ENCODE results near the gene MBD4.
A peak's percentile ranks its signal among the peaks of the same experiment; 100 is the strongest.

MBD4 gene

DNA sequence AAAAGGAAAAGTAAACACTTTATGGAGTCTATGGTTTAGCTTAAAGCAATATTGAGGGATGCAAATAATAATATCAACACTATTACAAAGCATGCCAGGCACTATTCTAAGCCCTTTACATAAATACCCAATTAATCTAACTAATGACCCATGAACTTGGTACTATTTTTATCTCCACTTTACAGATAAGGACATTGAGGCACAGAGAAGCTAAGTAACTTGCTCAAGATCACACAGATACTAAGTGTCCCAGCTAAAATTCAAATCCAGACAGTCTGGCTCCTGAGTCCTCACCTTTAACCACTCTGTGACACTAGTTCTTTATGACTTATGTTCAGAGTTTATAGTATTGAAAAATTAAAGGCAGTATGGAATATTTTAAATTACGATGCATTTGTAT lies 5.6 kb downstream of the MBD4 start:
- Histone ChIP-seq H3K4me1 (ENCODE audit: insufficient read depth, low read length) (peaks cover 12% of the 10 kb centered on the region), H3K9me3 (ENCODE audit: low read length) (no peaks in the 10 kb centered on the region), H3K27me3 (ENCODE audit: insufficient read depth, low read length) (no peaks in the 10 kb centered on the region), H3K4me3 (ENCODE audit: low read length) (no peak overlapping the region), H2AFZ (ENCODE audit: low read depth, low read length) (no peak overlapping the region), H3K36me3 (ENCODE audit: insufficient read depth, low read length) (peaks cover 58% of the 10 kb centered on the region)

DNA sequence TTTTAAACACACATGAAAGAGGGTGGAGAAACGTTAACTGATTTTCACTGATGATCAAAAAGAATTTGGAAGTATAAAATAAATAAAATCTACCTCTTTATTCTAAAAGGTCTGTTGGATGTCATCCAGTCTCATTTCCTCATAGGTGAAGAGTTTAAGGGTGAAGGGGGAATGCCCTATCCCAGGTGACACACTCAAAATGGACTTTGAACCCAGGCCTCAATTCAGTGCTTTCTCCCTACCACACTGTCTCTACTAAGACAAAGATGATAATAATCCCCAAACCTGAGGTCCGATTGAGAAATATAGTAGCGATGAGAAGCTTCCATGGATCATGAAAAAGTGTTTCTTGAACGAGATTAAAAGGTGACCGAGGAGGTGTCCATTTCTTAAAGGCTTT lies 6.2 kb downstream of the MBD4 start:
- peaks cover 58% of the 10 kb centered on the region for H3K36me3 ChIP-seq (ENCODE audit: insufficient read depth, low read length)
- H3K27me3 ChIP-seq (ENCODE audit: insufficient read depth, low read length) = no peaks in the 10 kb centered on the region
- peaks cover 15% of the 10 kb centered on the region for H3K4me1 ChIP-seq (ENCODE audit: insufficient read depth, low read length)
- no peak overlapping the region for H3K4me3 ChIP-seq (ENCODE audit: low read length)
- no peaks in the 10 kb centered on the region for H3K9me3 ChIP-seq (ENCODE audit: low read length)
- H2AFZ ChIP-seq (ENCODE audit: low read depth, low read length) = no peak overlapping the region

DNA sequence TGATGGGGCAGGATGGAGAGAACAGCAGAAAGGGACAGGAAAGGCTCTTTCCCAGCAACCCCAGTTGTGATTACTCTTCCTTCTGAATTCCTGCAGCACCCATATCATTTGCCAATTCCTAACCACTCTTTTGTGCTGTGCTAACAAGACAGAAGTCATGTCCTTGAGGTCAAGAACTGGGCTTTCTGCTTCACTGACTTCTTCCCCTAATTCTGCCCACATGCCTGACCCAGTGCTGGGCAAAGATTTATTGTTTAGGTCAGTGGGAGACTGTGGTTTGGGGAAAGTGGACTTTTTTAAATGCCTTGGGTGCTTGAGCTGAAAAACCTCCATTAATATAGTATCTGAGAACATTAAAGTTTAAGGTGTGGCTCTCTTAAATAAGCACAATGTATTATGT lies 7.1 kb downstream of the MBD4 start:
- H3K4me3 ChIP-seq (ENCODE audit: low read length) = no peak overlapping the region
- no peak overlapping the region for H2AFZ ChIP-seq (ENCODE audit: low read depth, low read length)
- H3K27me3 ChIP-seq (ENCODE audit: insufficient read depth, low read length) = no peaks in the 10 kb centered on the region
- H3K9me3 ChIP-seq (ENCODE audit: low read length) = no peaks in the 10 kb centered on the region
- H3K36me3 ChIP-seq (ENCODE audit: insufficient read depth, low read length) = peaks cover 55% of the 10 kb centered on the region
- peaks cover 17% of the 10 kb centered on the region for H3K4me1 ChIP-seq (ENCODE audit: insufficient read depth, low read length)

DNA sequence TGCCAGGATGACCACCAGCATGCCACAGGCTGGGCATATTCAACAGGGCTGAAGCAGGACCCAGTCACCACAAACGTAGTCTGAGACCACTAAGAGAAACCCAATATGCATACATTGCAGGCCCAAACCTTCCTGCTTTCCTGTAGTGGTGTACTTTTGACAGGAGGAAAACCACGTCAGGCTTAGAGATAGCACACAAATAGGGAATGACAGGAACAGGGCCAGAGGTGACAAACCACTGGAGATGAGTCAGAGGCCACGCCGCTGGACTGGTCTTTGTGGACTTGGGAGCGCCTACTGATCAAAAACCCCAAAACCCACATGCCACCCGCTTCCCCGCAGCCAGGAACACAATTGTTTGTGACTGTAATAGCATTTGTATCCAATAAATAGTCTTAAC lies 7.7 kb downstream of the MBD4 start:
- Histone ChIP-seq H3K9me3 (ENCODE audit: low read length) (no peaks in the 10 kb centered on the region), H2AFZ (ENCODE audit: low read depth, low read length) (no peak overlapping the region), H3K36me3 (ENCODE audit: insufficient read depth, low read length) (peaks cover 50% of the 10 kb centered on the region), H3K4me3 (ENCODE audit: low read length) (no peak overlapping the region), H3K4me1 (ENCODE audit: insufficient read depth, low read length) (peaks cover 20% of the 10 kb centered on the region), H3K27me3 (ENCODE audit: insufficient read depth, low read length) (no peaks in the 10 kb centered on the region)

DNA sequence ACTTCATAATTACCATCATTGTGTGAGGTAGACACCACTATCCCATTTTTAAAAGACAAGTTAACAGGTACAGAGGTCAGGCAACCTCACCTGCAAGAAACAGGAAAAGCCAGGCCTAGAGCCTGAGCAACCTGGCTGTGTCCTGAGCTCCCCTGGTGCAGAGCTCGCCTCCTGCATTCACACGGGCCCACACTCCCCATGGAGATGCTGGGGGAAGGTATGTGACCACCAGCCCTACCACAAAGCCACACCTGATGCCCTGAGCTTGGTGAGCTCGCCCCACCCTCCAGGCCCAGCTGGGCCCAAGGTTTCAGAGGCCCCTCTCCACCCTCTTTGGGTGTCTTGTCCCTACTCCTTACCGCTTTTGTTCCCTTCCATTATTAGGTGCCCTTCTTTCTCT lies 10.1 kb downstream of the MBD4 start:
- no peaks in the 10 kb centered on the region for H3K9me3 ChIP-seq (ENCODE audit: low read length)
- H3K36me3 ChIP-seq (ENCODE audit: insufficient read depth, low read length) = peaks cover 34% of the 10 kb centered on the region
- no peak overlapping the region for H2AFZ ChIP-seq (ENCODE audit: low read depth, low read length)
- H3K4me1 ChIP-seq (ENCODE audit: insufficient read depth, low read length) = peaks cover 26% of the 10 kb centered on the region
- no peaks in the 10 kb centered on the region for H3K27me3 ChIP-seq (ENCODE audit: insufficient read depth, low read length)
- no peak overlapping the region for H3K4me3 ChIP-seq (ENCODE audit: low read length)

DNA sequence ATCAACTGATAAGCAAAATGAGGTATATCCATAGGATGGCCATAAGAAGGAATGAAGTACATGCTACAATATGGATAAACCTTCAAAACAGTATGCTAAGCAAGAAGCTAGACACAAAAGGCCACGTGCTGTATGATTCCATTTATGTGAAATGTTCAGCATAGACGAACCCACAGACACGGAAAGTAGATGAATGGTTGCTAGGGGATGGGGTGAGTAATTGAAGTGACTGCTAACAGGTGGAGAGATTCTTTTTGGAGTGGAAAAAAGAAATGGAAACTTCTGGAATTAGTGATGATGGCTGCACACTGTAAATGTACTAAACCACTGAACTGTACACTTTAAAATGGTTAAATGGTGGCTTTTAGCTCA lies 10.7 kb downstream of the MBD4 start:
- Histone ChIP-seq H3K4me1 (ENCODE audit: insufficient read depth, low read length) (peaks cover 29% of the 10 kb centered on the region), H3K36me3 (ENCODE audit: insufficient read depth, low read length) (peaks cover 29% of the 10 kb centered on the region), H3K27me3 (ENCODE audit: insufficient read depth, low read length) (no peaks in the 10 kb centered on the region), H2AFZ (ENCODE audit: low read depth, low read length) (peak overlapping the region; percentile 87), H3K9me3 (ENCODE audit: low read length) (no peaks in the 10 kb centered on the region), H3K4me3 (ENCODE audit: low read length) (peak overlapping the region; percentile 53)

DNA sequence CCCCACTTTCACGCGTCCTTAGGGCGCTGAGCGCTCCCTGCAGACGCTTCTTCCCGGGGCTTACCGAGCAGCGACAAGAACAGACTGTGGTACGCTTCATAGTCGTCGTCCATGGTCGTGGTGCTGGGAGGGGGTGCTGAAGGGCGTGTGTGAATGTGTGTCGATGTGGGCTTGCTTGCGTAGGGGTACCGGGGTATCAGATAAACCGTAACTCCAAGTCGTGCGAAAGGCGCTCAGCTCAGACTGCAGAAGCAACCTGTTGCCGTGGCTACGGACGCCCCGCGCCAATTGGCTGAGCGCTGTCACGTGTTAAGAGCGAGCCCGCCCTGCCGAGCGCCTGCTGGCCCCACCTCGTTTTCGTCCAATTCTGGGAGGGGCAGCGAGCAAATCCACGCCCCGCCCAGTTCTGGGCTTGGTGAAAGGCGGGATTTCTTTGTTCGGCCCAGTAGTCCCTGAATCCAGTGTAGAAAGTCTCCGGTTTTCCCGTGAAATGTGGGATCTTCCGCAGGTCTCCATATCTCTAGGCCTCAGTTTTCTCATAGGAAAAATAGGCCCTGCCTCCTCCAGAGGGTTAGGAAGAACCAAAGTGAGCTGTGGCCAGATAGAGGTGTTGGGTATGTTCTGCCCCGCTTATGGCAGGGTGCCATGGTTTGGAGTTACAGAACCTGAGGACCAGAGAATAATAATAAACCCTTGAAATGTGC lies 11.2 kb downstream of the MBD4 start, which contains the start of gene EFCAB12:
Gene EFCAB12 (minus strand): TSS at position 261 of the 704 bp plus-strand sequence. CDS start 148 bp downstream, at position 113.
- Histone ChIP-seq H3K27me3 (ENCODE audit: insufficient read depth, low read length) (no peaks in the 10 kb centered on the region), H2AFZ (ENCODE audit: low read depth, low read length) (peak within 1 kb of the TSS; percentile 87), H3K36me3 (ENCODE audit: insufficient read depth, low read length) (peaks cover 24% of the 10 kb centered on the region), H3K4me1 (ENCODE audit: insufficient read depth, low read length) (peaks cover 30% of the 10 kb centered on the region), H3K4me3 (ENCODE audit: low read length) (peak within 1 kb of the TSS; percentile 53), H3K9me3 (ENCODE audit: low read length) (no peaks in the 10 kb centered on the region)

DNA sequence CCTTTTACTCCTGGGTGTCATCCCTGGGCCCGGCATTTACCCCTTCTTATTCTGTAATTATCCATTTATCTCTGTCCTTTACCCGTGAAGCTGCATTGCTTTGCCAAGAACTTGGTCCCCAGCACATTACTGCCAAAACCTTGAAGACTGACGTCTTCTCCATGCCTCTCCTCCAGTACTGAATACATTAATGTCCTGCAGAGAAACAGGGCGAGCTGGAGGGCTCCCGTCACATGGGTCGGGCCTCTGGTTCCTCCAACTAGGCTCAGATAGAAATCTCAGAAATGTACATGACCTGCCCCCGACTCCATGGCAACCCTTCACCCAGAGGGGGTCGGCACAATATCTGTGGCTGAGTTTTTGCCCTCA lies 11.8 kb downstream of the MBD4 start:
- Histone ChIP-seq H3K4me3 (ENCODE audit: low read length) (peak overlapping the region; percentile 53), H3K9me3 (ENCODE audit: low read length) (no peaks in the 10 kb centered on the region), H3K27me3 (ENCODE audit: insufficient read depth, low read length) (no peaks in the 10 kb centered on the region), H3K4me1 (ENCODE audit: insufficient read depth, low read length) (peaks cover 30% of the 10 kb centered on the region), H2AFZ (ENCODE audit: low read depth, low read length) (peak overlapping the region; percentile 87), H3K36me3 (ENCODE audit: insufficient read depth, low read length) (peaks cover 18% of the 10 kb centered on the region)

DNA sequence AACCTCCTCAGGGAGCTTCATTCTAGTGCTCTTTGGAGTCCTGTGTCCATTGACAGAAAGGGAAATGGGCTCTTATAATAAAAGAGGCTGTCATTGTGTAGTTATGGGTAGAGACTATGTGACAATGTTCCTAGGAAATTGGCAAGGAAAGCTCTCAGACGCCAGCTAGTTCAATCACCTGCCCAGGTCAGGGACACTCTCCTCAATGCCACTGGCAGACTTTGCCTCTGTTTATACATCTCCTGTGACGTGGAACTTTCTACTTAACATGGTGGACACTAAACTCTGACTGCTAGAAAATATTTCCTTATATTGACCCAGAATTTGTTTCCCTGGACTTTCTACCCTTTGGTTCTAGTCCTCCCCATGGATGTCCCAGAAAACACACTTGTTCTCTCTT lies 14.1 kb downstream of the MBD4 start:
- peaks cover 2% of the 10 kb centered on the region for H3K9me3 ChIP-seq (ENCODE audit: low read length)
- no peaks in the 10 kb centered on the region for H3K36me3 ChIP-seq (ENCODE audit: insufficient read depth, low read length)
- no peaks in the 10 kb centered on the region for H3K27me3 ChIP-seq (ENCODE audit: insufficient read depth, low read length)
- no peak overlapping the region for H3K4me3 ChIP-seq (ENCODE audit: low read length)
- no peak overlapping the region for H2AFZ ChIP-seq (ENCODE audit: low read depth, low read length)
- H3K4me1 ChIP-seq (ENCODE audit: insufficient read depth, low read length) = peaks cover 30% of the 10 kb centered on the region

DNA sequence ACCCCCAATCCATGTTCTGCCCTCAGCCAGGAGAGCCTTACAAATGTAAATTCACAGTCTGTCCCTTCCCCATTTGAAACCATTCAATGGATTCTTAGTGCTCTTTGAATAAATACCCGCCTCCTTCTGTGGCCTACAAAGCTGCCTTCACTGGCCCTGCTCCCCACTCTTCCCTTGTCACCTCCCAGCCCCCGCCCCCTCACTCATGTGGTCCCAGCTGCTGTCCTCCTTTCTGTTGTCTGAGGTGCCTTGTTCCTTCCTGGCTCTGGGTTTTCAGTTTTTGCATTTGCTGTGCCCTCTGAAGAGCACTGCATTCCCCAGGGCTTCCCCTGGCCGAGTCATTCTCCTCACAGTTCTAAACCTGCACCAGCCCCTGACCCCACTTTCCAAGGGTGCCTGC lies 14.5 kb downstream of the MBD4 start:
- H3K27me3 ChIP-seq (ENCODE audit: insufficient read depth, low read length) = no peaks in the 10 kb centered on the region
- peaks cover 2% of the 10 kb centered on the region for H3K9me3 ChIP-seq (ENCODE audit: low read length)
- H3K36me3 ChIP-seq (ENCODE audit: insufficient read depth, low read length) = no peaks in the 10 kb centered on the region
- H2AFZ ChIP-seq (ENCODE audit: low read depth, low read length) = no peak overlapping the region
- no peak overlapping the region for H3K4me3 ChIP-seq (ENCODE audit: low read length)
- H3K4me1 ChIP-seq (ENCODE audit: insufficient read depth, low read length) = peaks cover 30% of the 10 kb centered on the region

DNA sequence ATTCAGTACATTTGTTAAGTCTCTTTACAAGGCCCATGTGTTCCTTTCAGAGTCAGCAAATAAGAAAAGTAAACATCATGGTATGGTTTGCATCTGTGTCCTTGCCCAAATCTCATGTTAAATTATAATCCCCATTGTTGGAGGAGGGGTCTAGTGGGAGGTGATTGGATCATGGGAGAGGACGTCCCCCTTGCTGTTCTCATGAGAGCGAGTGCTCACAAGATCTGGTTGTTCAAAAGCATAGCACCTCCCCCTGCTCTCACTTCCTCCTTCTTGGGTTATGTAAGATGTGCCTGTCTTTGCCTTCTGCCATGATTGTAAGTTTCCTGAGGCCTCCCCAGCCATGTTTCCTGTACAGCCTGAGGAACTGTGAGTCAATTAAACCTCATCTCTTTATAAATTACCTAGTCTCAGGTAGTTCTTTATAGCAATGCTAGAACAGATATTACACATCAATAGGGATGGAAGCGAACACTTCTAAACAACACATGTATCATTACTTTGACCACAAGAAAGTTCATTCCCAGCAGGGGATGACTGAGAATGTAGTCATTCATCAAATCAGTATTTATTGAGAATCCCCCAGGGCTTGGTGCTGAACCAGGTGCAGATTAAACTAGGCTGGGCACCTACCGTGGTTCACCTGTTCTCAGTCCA lies 15.4 kb downstream of the MBD4 start:
- peaks cover 29% of the 10 kb centered on the region for H3K4me1 ChIP-seq (ENCODE audit: insufficient read depth, low read length)
- no peaks in the 10 kb centered on the region for H3K36me3 ChIP-seq (ENCODE audit: insufficient read depth, low read length)
- no peak overlapping the region for H3K4me3 ChIP-seq (ENCODE audit: low read length)
- peaks cover 2% of the 10 kb centered on the region for H3K9me3 ChIP-seq (ENCODE audit: low read length)
- no peak overlapping the region for H2AFZ ChIP-seq (ENCODE audit: low read depth, low read length)
- H3K27me3 ChIP-seq (ENCODE audit: insufficient read depth, low read length) = no peaks in the 10 kb centered on the region

DNA sequence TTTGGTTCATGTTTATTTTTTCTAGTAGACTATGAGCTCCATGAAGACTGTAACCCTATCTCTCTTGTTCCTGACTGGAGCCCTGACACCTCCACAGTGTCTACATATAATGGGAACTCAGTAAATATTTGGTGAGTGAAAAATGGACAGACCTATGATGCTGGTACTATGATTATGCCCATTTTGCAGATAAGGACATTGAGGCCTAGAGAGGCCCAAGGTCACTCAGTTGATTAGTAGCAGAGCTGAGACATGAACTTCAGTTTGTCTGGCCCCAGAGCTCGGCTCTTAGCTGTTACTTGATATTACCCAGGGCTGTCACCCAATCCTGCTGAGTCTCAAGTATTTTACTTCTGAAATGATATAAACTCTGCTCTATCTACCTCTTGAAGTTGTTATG lies 16.9 kb downstream of the MBD4 start:
- no peak overlapping the region for H2AFZ ChIP-seq (ENCODE audit: low read depth, low read length)
- no peaks in the 10 kb centered on the region for H3K36me3 ChIP-seq (ENCODE audit: insufficient read depth, low read length)
- H3K4me3 ChIP-seq (ENCODE audit: low read length) = no peak overlapping the region
- peaks cover 18% of the 10 kb centered on the region for H3K4me1 ChIP-seq (ENCODE audit: insufficient read depth, low read length)
- no peaks in the 10 kb centered on the region for H3K27me3 ChIP-seq (ENCODE audit: insufficient read depth, low read length)
- peaks cover 2% of the 10 kb centered on the region for H3K9me3 ChIP-seq (ENCODE audit: low read length)

DNA sequence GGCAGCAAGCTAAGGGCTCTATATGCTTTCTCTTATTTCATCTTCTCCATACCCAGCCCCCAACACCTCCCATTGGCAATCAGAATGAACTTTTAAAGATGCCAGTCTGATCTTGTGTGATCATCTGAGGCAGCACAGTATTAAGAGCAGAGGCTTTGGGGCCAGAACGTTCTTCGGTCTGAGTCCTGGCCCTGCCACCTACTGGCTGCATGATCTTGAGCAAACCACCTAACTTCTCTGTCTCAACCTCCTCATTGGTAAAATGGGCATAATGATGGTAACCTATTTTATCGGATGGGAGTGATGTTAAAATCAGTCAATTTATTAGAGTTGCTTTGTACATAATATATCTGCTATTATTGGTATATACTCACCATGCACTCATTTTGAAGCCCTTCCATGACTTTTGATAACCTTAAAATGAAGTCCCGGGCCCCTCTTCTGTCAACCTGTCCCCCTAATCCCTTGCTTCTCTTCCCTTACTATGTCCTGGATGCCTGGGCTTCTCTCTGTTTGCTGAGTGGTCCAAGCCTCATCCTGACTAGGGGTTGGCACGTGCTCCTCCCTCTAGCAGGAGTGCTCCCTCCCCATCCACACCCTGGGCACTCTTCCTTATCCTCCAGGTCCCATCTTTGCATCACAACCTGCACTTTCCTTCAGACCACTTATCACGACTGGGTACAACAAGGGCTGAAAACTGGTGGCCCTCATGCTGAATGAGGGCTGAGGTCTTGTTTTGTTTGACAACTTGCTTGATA lies 17.6 kb downstream of the MBD4 start:
- peaks cover 13% of the 10 kb centered on the region for H3K4me1 ChIP-seq (ENCODE audit: insufficient read depth, low read length)
- H3K27me3 ChIP-seq (ENCODE audit: insufficient read depth, low read length) = no peaks in the 10 kb centered on the region
- H3K4me3 ChIP-seq (ENCODE audit: low read length) = no peak overlapping the region

More for the DNA sequence above, 17.6 kb downstream of the MBD4 start:
- Histone ChIP-seq H2AFZ (ENCODE audit: low read depth, low read length) (no peak overlapping the region), H3K9me3 (ENCODE audit: low read length) (peaks cover 2% of the 10 kb centered on the region), H3K36me3 (ENCODE audit: insufficient read depth, low read length) (no peaks in the 10 kb centered on the region)

Measured in neuron (in vitro differentiated cells).